ENCODE measurements around the gene CACNA1B. TPM values are rescaled to one million over a fixed set of nuclear protein-coding genes. Genes with fewer than 3 reads are reported as not detected.
"Not testable (repeated sequence)": the region's sequence is repeated elsewhere in the genome, so short reads cannot be mapped to it uniquely, and the experiment has no call there.

Gene CACNA1B
- total RNA-seq, 1 experiment from 2014 or later: 7.8 TPM

- not testable (repeated sequence) for H2BK12ac ChIP-seq (ENCODE audit: insufficient read length, low read depth, low read length); H3K9me3 ChIP-seq (ENCODE audit: control insufficient read depth, low read depth, low read length); H3K36me3 Mint-ChIP-seq (ENCODE audit: insufficient read depth in 1 of 3, low read depth in 3 of 3); H3K4ac ChIP-seq (ENCODE audit: low read depth, low read length); H3K4me1 ChIP-seq (ENCODE audit: insufficient read depth, low read length); H3K4me2 ChIP-seq (ENCODE audit: insufficient read depth, insufficient read length, low read length); H3K23me2 ChIP-seq (ENCODE audit: insufficient read length, low read depth, low read length, poor library complexity, severe bottlenecking); H4K8ac ChIP-seq (replicated peaks; ENCODE audit: insufficient read length, low read depth, low read length); H3K27ac ChIP-seq (ENCODE audit: insufficient read length, low read depth, low read length); H4K5ac ChIP-seq (ENCODE audit: insufficient read length, low read depth, low read length); H4K91ac ChIP-seq (ENCODE audit: insufficient read length, low read depth, low read length); DNase-seq; H3K4me1 Mint-ChIP-seq; H3T11ph ChIP-seq (ENCODE audit: low read length); H3K4me3 Mint-ChIP-seq; H3K79me2 ChIP-seq (ENCODE audit: insufficient read depth, low read length); H4K20me1 ChIP-seq (ENCODE audit: control insufficient read depth, insufficient read depth, insufficient read length); H3K18ac ChIP-seq (ENCODE audit: insufficient read length, low read depth, low read length); H3K23ac ChIP-seq (ENCODE audit: insufficient read length, low read depth, low read length); H2BK120ac ChIP-seq (ENCODE audit: low read depth, low read length, poor library complexity, severe bottlenecking); H3K27ac Mint-ChIP-seq; H2AK5ac ChIP-seq (ENCODE audit: insufficient read length, low read length); H3K9ac ChIP-seq (ENCODE audit: extremely low read depth, insufficient read length, low read length); H3K14ac ChIP-seq (ENCODE audit: insufficient read depth, low read length); H3K79me1 ChIP-seq (ENCODE audit: insufficient read depth, low read depth, low read length, poor library complexity, severe bottlenecking); H2BK20ac ChIP-seq (ENCODE audit: low read depth, low read length, poor library complexity, severe bottlenecking); H2BK5ac ChIP-seq (ENCODE audit: insufficient read length, low read length); H3K56ac ChIP-seq (ENCODE audit: insufficient read length, low read depth, low read length); H3K27me3 Mint-ChIP-seq (ENCODE audit: low read depth); H3K27me3 ChIP-seq (ENCODE audit: insufficient read depth, low read length); H2BK15ac ChIP-seq (ENCODE audit: low read depth, low read length); H2AFZ ChIP-seq (ENCODE audit: low read length)
- peaks cover 25 to 29% of the 10 kb centered on the region in 2 experiments for H3K9me3 Mint-ChIP-seq
- no CpG with 5 or more reads among the region's 1 CpG for WGBS (ENCODE audit: extremely low coverage, insufficient read length, low lambda C conversion rate)
These were observed 289.2 kb downstream of the CACNA1B start for GRCh38 chr9:138166793-138167192.

Small RNA genes lying within 50 kb of the gene (microRNA-seq; reads per million reads assigned to microRNA genes)
- 0.35 reads per million for gene MIR602 (ENCODE audit: borderline microRNAs expressed)
